ENCODE measurements around the gene MALRD1.

The MALRD1 gene

GRCh38 chr10:19576576-19576975 is 528.0 kb downstream of the MALRD1 start:
- H3K27ac ChIP-seq: no peak overlapping the region
- H3K36me3 ChIP-seq (ENCODE audit: insufficient read depth): no peaks in the 10 kb centered on the region
- no peak overlapping the region for H3K4me3 ChIP-seq (IDR thresholded peaks at IDR 0.05; ENCODE audit: insufficient read depth, low read depth, low read length)
- H3K4me2 ChIP-seq: no peak overlapping the region
- H3K4me1 ChIP-seq (ENCODE audit: low read depth, poor library complexity, severe bottlenecking): no peaks in the 10 kb centered on the region
- no peak overlapping the region for H3K9ac ChIP-seq
- no peak for TF ChIP-seq CTCF (conservative IDR thresholded peaks at IDR 0.05; ENCODE audit: low read depth, low read length)
- H2AFZ ChIP-seq (ENCODE audit: low read depth): no peak overlapping the region
- no peaks in the 10 kb centered on the region for H4K20me1 ChIP-seq (ENCODE audit: insufficient read depth)
- no peaks in the 10 kb centered on the region for H3K79me2 ChIP-seq (ENCODE audit: insufficient read depth, low read depth)
- no peaks in the 10 kb centered on the region for H3K27me3 ChIP-seq (ENCODE audit: insufficient read depth, low read depth)

GRCh38 chr10:19577381-19577780 is 528.8 kb downstream of the MALRD1 start:
- TF ChIP-seq CTCF (conservative IDR thresholded peaks at IDR 0.05; ENCODE audit: low read depth, low read length): no peak

GRCh38 chr10:19577807-19578206 is 529.2 kb downstream of the MALRD1 start:
- no peaks in the 10 kb centered on the region for H3K27me3 ChIP-seq (ENCODE audit: insufficient read depth, low read depth)
- no peaks in the 10 kb centered on the region for H3K79me2 ChIP-seq (ENCODE audit: insufficient read depth, low read depth)
- no peak overlapping the region for H3K27ac ChIP-seq
- no peak for TF ChIP-seq CTCF (conservative IDR thresholded peaks at IDR 0.05; ENCODE audit: low read depth, low read length)
- H3K4me2 ChIP-seq: no peak overlapping the region
- no peaks in the 10 kb centered on the region for H3K36me3 ChIP-seq (ENCODE audit: insufficient read depth)
- H4K20me1 ChIP-seq (ENCODE audit: insufficient read depth): no peaks in the 10 kb centered on the region
- H3K4me1 ChIP-seq (ENCODE audit: low read depth, poor library complexity, severe bottlenecking): no peaks in the 10 kb centered on the region
- H3K4me3 ChIP-seq (IDR thresholded peaks at IDR 0.05; ENCODE audit: insufficient read depth, low read depth, low read length): no peak overlapping the region
- H2AFZ ChIP-seq (ENCODE audit: low read depth): no peak overlapping the region
- H3K9ac ChIP-seq: no peak overlapping the region

More at GRCh38 chr10:19577381-19577780, 528.8 kb downstream of the MALRD1 start:
- no peaks in the 10 kb centered on the region for H3K27me3 ChIP-seq (ENCODE audit: insufficient read depth, low read depth)
- H4K20me1 ChIP-seq (ENCODE audit: insufficient read depth): no peaks in the 10 kb centered on the region
- H3K9ac ChIP-seq: no peak overlapping the region
- no peak overlapping the region for H3K4me3 ChIP-seq (IDR thresholded peaks at IDR 0.05; ENCODE audit: insufficient read depth, low read depth, low read length)
- H3K4me1 ChIP-seq (ENCODE audit: low read depth, poor library complexity, severe bottlenecking): no peaks in the 10 kb centered on the region
- H3K27ac ChIP-seq: no peak overlapping the region
- no peaks in the 10 kb centered on the region for H3K36me3 ChIP-seq (ENCODE audit: insufficient read depth)
- H2AFZ ChIP-seq (ENCODE audit: low read depth): no peak overlapping the region
- H3K79me2 ChIP-seq (ENCODE audit: insufficient read depth, low read depth): no peaks in the 10 kb centered on the region
- no peak overlapping the region for H3K4me2 ChIP-seq

GRCh38 chr10:19578571-19578970 is 530.0 kb downstream of the MALRD1 start:
- Histone ChIP-seq H3K4me1 (ENCODE audit: low read depth, poor library complexity, severe bottlenecking) (no peaks in the 10 kb centered on the region), H2AFZ (ENCODE audit: low read depth) (no peak overlapping the region), H3K79me2 (ENCODE audit: insufficient read depth, low read depth) (no peaks in the 10 kb centered on the region), H3K27ac (no peak overlapping the region), H3K27me3 (ENCODE audit: insufficient read depth, low read depth) (no peaks in the 10 kb centered on the region), H4K20me1 (ENCODE audit: insufficient read depth) (no peaks in the 10 kb centered on the region), H3K36me3 (ENCODE audit: insufficient read depth) (no peaks in the 10 kb centered on the region), H3K9ac (no peak overlapping the region), H3K4me2 (no peak overlapping the region), H3K4me3 (IDR thresholded peaks at IDR 0.05; ENCODE audit: insufficient read depth, low read depth, low read length) (no peak overlapping the region)
- TF ChIP-seq CTCF (conservative IDR thresholded peaks at IDR 0.05; ENCODE audit: low read depth, low read length): no peak

Data from KMS-11 (cell line).